AG10803 (cell line): ENCODE data around the gene TRPC3.

Experiments used
- DNase-seq: peaks from one replicate; pipeline ENCODE4 v3.0.0; 2010; ENCODE audit warnings: low read depth
- H3K4me3 ChIP-seq: 2 replicates; pipeline ENCODE4 v1.5.1; 2011; ENCODE audit warnings: mild to moderate bottlenecking, low read length, control low read depth
- TF ChIP-seq, protein P1 (sequence below): conservative IDR thresholded peaks from 2 replicates; pipeline ENCODE4 v1.5.1; 2011; ENCODE audit warnings: mild to moderate bottlenecking, low read length, control low read depth, inconsistent platforms

Gene TRPC3

DNA sequence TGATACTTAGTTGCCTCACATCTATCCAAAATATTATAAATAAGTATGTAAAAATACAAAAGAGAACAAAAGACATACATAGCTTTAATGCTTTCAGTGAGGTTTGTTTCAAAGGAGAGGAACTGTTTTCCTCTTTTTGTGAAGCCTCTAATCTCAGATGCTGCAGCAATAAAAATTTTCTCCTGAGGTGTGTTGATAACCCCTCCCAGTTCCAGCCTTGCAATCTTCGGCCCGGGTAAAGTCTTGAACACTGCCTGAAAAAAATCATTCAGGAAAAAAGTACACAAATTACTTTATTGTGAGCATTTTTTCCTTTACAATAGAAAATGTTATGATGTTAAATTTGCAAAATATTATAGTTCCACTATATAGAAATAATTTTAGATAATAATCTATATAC is 90.4 kb downstream of the TRPC3 start:
- H3K4me3 ChIP-seq: no peak overlapping the region
- TF ChIP-seq, protein P1, sequence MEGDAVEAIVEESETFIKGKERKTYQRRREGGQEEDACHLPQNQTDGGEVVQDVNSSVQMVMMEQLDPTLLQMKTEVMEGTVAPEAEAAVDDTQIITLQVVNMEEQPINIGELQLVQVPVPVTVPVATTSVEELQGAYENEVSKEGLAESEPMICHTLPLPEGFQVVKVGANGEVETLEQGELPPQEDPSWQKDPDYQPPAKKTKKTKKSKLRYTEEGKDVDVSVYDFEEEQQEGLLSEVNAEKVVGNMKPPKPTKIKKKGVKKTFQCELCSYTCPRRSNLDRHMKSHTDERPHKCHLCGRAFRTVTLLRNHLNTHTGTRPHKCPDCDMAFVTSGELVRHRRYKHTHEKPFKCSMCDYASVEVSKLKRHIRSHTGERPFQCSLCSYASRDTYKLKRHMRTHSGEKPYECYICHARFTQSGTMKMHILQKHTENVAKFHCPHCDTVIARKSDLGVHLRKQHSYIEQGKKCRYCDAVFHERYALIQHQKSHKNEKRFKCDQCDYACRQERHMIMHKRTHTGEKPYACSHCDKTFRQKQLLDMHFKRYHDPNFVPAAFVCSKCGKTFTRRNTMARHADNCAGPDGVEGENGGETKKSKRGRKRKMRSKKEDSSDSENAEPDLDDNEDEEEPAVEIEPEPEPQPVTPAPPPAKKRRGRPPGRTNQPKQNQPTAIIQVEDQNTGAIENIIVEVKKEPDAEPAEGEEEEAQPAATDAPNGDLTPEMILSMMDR: no peak
- DNase-seq: no peak

DNA sequence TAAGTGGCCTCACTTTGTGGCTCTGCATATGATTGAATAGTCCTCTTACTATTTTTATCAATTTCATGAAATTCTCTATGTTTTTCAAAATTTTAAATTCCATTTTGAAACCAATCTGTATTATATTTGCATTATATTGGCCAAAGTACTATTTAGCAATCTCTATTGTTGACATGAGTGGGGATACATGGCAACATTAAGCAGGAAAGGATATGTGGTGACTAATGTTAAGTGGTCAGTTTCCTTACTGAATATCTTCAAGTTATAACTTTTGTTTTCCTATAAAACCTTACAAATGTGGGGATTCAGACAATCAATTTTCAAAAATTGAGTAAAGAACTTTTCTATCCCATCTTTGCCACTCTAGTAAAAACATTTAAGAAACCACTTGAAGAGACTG is 91.7 kb downstream of the TRPC3 start:
- TF ChIP-seq, protein P1: no peak
- no peak overlapping the region for H3K4me3 ChIP-seq
- no peak for DNase-seq

DNA sequence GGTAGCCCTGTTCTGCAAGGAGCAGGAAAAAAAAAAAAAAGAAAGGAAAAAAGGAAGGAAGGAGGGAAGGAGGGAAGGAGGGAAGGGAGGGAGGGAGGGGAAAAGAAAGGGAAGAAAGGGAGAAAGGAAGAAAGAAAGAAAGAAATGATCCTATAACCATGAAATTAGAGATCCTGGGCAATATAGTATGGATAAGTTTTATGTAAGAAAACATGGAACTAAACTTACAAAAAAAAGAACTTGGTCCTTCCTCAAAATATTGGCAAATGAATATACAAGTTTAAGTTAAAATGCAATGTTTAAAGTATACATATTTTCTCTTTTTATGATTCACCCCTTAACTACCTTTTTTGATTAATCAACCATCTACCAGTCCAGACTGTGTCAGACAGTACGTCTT is 100.5 kb downstream of the TRPC3 start:
- TF ChIP-seq, protein P1: no peak
- H3K4me3 ChIP-seq: no peak overlapping the region

GRCh38 chr4:121846662-121847061 is 105.2 kb downstream of the TRPC3 start:
- no peak overlapping the region for H3K4me3 ChIP-seq
- TF ChIP-seq, protein P1: no peak
- no peak for DNase-seq

More for the DNA sequence above, 100.5 kb downstream of the TRPC3 start:
- DNase-seq: no peak

DNA sequence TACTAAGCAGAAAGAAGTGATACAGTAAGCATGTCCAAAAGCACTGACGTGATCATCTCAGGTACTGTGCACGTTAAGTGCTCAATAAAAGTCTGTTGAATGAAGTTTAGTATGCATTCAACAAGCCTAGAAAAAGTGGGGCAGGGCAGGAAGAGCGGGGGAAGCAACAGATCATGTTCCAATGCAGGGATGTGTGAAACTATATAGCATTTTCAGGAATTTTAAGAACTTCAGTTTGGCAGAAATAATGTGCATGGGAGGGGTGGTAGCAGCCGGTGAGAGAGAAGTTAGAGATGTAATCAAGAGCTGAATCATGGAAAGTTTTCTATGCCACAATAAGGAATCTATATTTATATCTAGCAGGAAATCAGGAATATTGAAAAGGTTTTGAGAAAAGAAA is 109.0 kb downstream of the TRPC3 start:
- H3K4me3 ChIP-seq: no peak overlapping the region
- DNase-seq: no peak
- TF ChIP-seq, protein P1: no peak

DNA sequence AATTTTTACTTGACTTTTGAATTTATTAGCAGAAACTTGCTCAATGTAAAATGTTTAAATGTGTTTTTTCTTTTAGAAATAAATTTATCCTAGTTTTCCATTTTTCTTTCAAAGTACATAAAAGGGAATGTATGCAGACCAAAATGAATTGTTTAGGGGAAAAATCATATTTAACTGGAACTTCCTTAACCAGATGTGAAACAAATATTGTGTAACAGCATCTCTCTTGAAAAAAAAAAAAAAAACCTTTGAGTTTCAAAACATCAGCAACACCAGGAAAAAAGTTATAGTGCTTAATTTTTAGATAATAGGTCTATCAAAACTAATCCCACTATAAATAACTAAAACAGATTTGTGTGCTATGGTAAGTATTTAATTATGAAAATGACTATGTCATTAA is 113.7 kb downstream of the TRPC3 start:
- TF ChIP-seq, protein P1: no peak
- peak; percentile 9 for DNase-seq
- no peak overlapping the region for H3K4me3 ChIP-seq

DNA sequence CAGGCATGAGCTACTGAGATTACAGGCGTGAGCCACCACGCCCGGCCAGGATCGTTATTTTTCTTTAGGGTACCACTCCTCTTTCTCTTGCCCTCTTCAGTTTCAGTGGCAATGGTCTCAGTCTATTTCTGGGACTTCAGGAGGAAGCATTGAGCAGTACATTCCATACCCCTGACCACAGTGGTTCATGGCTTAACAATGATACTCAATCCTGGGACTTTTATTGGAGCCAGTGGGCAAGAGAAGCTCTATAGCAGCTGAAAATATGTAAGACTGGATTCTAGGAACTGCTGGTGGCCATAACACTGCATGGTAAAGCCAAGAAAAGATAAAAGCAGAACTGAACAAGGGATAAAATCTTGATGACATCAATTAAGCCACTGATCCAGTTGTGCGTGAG is 122.3 kb downstream of the TRPC3 start:
- peak; percentile 24 for DNase-seq
- TF ChIP-seq, protein P1: no peak
- no peak overlapping the region for H3K4me3 ChIP-seq
